HL-60 (cell line): Measurements from ENCODE around the gene MAP3K10.

ENCODE experiments used
- DNase-seq, 2 experiments: peaks; one replicate each; pipeline ENCODE4 v3.0.0-alpha.2; 2010 to 2020; ENCODE audit warnings: low read depth in 1 of 2, low spot score in 1 of 2
- H3K27ac ChIP-seq: fragments of 250-450 bp; sonication (Bioruptor Pico); replicated peaks from 2 replicates; pipeline ENCODE4 v1.5.1; 2020; ENCODE audit warnings: mild to moderate bottlenecking, moderate library complexity
- H3K27me3 ChIP-seq: fragments of 250-450 bp; sonication (Bioruptor Pico); 2 replicates; pipeline ENCODE4 v1.5.1; 2021; ENCODE audit warnings: mild to moderate bottlenecking, moderate library complexity; ENCODE audit not compliant: insufficient read depth, poor library complexity, severe bottlenecking
- H3K4me3 ChIP-seq: replicated peaks from 2 replicates; pipeline ENCODE4 v1.5.1; 2011; ENCODE audit warnings: mild to moderate bottlenecking, control low read depth, low read length; ENCODE audit not compliant: insufficient read depth
- CTCF ChIP-seq: IDR thresholded peaks from one replicate; pipeline ENCODE4 v1.5.1; 2011; ENCODE audit warnings: low read length, control low read depth, inconsistent platforms; ENCODE audit not compliant: insufficient read depth
- GABPA ChIP-seq: IDR thresholded peaks from 2 replicates; pipeline ENCODE4 v1.6.1; 2012; ENCODE audit warnings: low read depth
- POLR2AphosphoS5 ChIP-seq: IDR thresholded peaks from 2 replicates; pipeline ENCODE4 v1.6.1; 2012; ENCODE audit warnings: low read depth
- REST ChIP-seq: IDR thresholded peaks from 2 replicates; pipeline ENCODE4 v1.6.1; 2012; ENCODE audit warnings: low read depth; ENCODE audit not compliant: insufficient replicate concordance
- SPI1 ChIP-seq: IDR thresholded peaks from 2 replicates; pipeline ENCODE4 v1.6.1; 2012; ENCODE audit warnings: low read depth, mild to moderate bottlenecking, borderline replicate concordance

MAP3K10 gene

GRCh38 chr19:40221858-40222619 is 30.8 kb downstream of the MAP3K10 start:
- no peak for TF ChIP-seq REST
- TF ChIP-seq SPI1 = peak; percentile 88
- no peak for TF ChIP-seq GABPA
- TF ChIP-seq POLR2AphosphoS5 = no peak
- peak; percentile 28 for TF ChIP-seq CTCF
- H3K27ac ChIP-seq = no peak overlapping the region
- no peak overlapping the region for H3K4me3 ChIP-seq
- peak; percentile 65 to 75 for DNase-seq
- H3K27me3 ChIP-seq = peaks cover 49% of the 10 kb centered on the region

GRCh38 chr19:40223135-40223822 is 32.1 kb downstream of the MAP3K10 start:
- TF ChIP-seq REST (no peak), SPI1 (no peak), POLR2AphosphoS5 (no peak), CTCF (no peak), GABPA (no peak)
- no peak for DNase-seq
- H3K27me3 ChIP-seq = peaks cover 50% of the 10 kb centered on the region
- H3K27ac ChIP-seq = no peak overlapping the region
- H3K4me3 ChIP-seq = no peak overlapping the region

GRCh38 chr19:40224342-40225150 is 33.3 kb downstream of the MAP3K10 start:
- no peak overlapping the region for H3K27ac ChIP-seq
- H3K4me3 ChIP-seq = no peak overlapping the region
- no peak for TF ChIP-seq SPI1
- DNase-seq = no peak
- H3K27me3 ChIP-seq = peaks cover 38% of the 10 kb centered on the region
